GM18499 (cell line): ENCODE results near the gene LASP1NB.
"Not testable (repeated sequence)": the region's sequence is repeated elsewhere in the genome, so short reads cannot be mapped to it uniquely, and the experiment has no call there.

ENCODE experiments used
- ATAC-seq: cut with Tn5 transposase; IDR thresholded peaks from one replicate; pipeline ENCODE4 v1.9.1; 2021; ENCODE audit warnings: moderate number of reproducible peaks; ENCODE audit not compliant: insufficient read depth, unreplicated experiment

The LASP1NB gene

DNA sequence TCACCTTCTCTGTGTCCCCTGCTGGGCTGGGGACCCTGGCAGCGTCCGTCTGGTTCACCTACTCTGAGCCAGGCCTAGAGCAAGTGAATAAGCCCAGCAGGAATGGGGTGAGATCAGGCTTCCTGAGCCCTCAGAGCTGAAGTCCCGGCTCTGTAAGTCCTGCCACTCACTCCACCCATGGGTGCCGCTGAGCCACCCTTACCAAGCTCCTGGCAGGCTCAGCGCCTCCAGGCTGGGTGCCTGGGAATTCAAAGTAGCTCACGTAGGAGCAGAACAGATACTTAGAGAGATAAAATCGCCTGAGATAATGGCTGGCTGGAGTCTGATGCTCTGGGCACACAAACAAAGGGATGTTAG is 9.8 kb upstream of the LASP1NB start:
- no peak for ATAC-seq

DNA sequence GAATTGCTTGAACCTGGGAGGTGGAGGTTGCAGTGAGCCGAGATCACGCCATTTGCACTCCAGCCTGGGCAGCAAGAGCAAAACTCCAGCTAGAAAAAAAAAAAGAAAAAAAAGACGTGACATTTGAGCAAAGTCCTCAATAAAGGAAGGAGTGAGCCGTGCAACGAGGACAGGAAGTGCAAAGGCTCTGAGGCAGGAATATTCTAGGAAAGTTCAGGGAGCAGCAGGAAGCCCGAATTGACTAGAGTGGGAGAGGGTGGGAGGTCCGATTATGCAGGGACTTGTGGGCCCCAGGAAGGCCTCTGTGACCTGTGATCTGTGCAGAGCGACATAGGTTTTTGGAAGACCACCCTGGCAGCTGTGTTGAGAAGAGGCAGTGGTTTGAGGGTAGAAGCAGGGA is 8.6 kb upstream of the LASP1NB start:
- ATAC-seq, result no peak

DNA sequence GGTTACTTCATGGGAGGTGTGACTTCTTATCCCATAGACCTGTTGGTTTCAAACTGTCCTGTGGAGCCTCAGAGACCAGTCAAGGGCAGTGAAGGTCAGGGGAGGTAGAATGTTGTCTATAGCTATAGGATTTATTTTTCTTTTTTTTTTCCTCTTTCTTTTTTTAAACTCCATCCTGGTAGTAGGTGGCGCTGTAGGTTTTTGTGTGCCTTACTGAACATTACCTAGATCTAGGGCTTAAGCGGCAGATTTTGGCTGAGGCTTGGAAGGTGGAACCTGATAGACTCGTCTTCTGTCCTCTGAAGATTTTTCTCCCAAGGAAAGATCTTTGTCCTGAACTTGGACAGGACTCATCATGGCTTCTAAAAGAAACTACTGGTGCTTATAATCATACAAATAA is 8.2 kb upstream of the LASP1NB start:
- no peak for ATAC-seq

DNA sequence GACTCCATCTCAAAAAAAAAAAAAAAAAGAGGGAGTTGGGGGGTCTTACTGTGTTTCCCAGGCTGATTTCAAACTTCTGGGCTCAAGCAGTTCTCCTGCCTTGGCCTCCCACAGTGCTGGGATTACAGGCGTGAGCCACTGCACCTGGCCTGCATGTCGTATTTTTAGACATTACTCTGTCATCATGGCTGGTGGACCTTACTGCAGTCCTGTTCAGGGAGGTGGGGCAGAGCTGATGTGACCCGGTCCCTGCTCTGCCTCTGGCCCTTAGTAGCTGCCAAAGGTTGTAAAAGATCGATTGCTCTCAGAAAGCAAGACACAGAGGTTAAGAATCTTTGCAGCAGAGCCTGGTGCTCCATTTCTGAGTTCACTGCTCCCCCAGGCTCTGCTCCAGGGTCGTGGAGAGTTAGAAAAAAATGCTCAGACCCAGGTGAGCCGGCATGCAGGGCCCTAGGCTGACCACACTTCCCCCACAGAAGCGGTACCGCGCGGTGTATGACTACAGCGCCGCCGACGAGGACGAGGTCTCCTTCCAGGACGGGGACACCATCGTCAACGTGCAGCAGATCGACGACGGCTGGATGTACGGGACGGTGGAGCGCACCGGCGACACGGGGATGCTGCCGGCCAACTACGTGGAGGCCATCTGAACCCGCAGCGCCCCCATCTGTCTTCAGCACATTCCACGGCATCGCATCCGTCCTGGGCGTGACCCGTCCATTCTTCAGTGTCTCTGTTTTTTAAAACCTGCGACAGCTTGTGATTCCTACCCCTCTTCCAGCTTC is 7.1 kb upstream of the LASP1NB start:
- no peak for ATAC-seq

DNA sequence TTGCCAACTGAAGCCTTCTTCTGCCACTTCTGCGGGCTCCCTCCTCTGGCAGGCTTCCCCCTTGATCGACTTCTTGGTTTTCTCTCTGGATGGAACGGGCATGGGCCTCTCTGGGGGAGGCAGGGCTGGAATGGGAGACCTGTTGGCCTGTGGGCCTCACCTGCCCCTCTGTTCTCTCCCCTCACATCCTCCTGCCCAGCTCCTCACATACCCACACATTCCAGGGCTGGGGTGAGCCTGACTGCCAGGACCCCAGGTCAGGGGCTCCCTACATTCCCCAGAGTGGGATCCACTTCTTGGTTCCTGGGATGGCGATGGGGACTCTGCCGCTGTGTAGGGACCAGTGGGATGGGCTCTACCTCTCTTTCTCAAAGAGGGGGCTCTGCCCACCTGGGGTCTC is 6.5 kb upstream of the LASP1NB start:
- no peak for ATAC-seq

DNA sequence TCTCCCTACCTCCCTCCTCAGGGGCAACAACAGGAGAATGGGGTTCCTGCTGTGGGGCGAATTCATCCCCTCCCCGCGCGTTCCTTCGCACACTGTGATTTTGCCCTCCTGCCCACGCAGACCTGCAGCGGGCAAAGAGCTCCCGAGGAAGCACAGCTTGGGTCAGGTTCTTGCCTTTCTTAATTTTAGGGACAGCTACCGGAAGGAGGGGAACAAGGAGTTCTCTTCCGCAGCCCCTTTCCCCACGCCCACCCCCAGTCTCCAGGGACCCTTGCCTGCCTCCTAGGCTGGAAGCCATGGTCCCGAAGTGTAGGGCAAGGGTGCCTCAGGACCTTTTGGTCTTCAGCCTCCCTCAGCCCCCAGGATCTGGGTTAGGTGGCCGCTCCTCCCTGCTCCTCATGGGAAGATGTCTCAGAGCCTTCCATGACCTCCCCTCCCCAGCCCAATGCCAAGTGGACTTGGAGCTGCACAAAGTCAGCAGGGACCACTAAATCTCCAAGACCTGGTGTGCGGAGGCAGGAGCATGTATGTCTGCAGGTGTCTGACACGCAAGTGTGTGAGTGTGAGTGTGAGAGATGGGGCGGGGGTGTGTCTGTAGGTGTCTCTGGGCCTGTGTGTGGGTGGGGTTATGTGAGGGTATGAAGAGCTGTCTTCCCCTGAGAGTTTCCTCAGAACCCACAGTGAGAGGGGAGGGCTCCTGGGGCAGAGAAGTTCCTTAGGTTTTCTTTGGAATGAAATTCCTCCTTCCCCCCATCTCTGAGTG is 5.9 kb upstream of the LASP1NB start:
- ATAC-seq, result no peak

DNA sequence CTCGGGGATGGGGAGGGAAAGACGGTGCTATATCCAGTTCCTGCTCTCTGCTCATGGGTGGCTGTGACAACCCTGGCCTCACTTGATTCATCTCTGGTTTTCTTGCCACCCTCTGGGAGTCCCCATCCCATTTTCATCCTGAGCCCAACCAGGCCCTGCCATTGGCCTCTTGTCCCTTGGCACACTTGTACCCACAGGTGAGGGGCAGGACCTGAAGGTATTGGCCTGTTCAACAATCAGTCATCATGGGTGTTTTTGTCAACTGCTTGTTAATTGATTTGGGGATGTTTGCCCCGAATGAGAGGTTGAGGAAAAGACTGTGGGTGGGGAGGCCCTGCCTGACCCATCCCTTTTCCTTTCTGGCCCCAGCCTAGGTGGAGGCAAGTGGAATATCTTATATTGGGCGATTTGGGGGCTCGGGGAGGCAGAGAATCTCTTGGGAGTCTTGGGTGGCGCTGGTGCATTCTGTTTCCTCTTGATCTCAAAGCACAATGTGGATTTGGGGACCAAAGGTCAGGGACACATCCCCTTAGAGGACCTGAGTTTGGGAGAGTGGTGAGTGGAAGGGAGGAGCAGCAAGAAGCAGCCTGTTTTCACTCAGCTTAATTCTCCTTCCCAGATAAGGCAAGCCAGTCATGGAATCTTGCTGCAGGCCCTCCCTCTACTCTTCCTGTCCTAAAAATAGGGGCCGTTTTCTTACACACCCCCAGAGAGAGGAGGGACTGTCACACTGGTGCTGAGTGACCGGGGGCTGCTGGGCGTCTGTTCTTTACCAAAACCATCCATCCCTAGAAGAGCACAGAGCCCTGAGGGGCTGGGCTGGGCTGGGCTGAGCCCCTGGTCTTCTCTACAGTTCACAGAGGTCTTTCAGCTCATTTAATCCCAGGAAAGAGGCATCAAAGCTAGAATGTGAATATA is 4.8 kb upstream of the LASP1NB start:
- no peak for ATAC-seq

DNA sequence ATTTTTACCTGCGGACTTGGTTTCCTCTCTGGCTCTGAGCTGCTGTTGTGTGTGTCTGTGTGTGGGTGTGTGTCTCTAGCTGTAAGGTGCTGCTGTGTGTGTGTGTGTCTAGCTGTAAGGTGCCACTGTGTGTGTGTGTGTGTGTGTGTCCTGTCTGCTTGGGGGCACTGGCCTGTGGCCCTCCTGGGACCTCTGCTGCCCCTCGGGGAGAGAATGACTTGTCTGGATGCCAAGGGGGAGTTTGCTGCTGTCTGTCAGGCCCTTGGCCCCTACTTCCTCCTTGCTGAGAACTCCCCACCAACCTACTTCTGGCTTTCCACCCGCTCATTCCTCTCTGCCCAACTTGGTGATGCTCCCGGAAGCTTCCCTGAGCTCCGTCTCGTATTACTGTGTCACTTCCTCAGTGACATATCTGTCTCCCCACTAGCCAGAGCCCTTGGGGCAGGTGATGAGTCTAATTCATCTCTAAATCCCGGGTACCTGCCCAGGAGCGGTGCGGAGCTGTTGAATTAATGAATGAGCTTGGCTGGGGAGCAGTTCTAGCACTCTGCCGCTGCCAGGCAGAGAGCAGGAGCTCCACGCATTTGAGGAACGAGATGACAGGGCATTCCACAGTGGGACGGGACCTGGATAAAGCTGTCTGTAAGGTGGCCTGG is 3.5 kb upstream of the LASP1NB start:
- ATAC-seq, result no peak

DNA sequence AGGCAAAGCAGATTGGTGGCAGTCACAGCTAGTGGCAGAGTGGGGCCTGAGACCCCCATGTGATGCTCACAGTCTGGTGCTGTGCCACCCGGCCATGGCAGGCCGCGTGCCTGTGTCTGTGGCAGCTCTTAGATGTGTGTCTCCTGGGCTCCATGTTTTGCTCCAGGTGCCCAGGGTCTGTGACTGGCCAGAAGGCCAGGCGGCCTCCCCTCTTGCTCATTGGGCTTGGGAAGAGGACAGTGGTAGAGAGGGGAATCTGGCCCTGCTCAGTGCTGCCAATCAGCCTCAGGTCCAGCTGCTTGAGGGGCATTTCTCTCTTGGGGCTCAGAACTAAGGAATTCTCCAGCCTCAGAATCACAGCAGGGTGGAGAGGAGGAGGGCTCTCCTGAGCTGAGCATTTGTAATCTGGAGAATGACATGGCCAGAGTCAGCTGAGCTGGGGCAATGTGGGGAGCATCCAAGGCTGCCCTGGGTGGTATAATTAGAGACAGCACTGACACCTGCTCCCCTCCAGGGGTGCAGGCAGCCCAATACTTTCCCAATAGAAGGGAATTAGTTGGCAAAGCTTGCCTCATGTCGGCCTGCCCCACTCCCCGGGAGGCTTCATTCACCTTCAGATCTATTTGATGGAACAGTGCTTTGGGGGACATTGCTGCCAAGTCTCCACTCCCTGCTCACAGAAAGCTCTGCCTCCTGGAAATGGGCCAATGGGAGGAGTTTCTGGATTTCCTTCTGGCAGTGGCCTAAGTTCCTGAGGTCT is 2.7 kb upstream of the LASP1NB start:
- ATAC-seq, result no peak

DNA sequence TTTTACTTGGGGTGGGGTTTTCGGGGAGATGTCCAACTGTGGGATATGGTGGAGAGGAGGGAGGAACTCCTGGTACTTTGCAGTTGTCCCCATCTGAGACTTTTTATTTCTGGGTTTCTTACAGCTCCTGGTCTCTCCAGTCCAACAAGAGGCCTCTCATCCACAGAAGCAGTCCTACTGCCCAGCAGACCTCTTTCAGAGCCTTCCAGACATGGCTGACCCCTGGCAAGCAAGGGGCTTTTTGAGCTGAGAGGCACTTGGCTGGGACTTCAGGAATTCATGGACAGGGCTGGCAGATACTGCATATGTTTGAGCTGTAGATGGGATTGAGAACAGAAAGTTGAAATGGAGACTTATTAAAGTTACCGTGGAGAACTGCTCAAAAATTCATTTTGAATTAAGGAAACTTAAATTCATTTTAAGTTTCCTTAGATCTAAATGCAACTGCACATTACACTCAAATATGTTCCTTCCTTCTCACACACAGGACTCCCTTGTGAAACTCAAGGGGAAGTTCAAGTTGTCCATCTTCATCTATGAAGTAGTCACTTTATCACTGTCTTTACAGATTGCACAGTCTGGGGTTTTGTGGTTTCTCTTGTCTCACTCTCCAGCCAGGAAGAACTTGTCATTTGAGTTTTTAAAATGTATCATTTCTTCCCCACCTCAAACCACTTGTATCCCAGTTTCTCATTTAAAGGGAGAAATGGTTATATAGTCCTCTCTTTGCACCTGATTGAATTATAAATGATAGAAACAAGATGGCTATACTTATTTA is 1.1 kb downstream of the LASP1NB start:
- ATAC-seq, result no peak

DNA sequence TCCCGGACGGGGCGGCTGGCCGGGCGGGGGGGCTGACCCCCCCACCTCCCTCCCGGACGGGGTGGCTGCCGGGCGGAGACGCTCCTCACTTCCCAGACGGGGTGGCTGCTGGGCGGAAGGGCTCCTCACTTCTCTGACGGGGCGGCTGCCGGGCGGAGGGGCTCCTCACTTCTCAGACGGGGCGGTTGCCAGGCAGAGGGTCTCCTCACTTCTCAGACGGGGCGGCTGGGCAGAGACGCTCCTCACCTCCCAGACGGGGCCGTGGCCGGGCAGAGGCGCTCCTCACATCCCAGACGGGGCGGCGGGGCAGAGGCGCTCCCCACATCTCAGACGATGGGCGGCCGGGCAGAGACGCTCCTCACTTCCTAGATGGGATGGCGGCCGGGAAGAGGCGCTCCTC is 5.4 kb downstream of the LASP1NB start:
- ATAC-seq, result not testable (repeated sequence)

DNA sequence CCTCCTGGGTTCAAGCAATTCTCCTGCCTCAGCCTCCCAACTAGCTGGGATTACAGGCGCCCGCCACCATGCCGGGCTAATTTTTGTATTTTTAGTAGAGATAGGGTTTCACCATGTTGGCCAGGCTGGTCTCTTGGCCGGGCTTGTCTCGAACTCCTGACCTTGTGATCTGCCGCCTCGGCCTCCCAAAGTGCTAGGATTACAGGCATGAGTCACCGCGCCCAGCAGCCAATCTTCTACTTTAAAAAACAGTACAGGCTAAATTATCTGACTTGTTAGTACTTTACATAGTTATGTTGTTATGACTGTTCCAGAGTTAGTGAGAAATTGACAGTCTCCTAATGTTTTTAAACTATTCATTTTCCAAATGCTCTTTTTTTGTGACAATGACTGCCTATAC is 8.5 kb downstream of the LASP1NB start:
- ATAC-seq, result not testable (repeated sequence)

DNA sequence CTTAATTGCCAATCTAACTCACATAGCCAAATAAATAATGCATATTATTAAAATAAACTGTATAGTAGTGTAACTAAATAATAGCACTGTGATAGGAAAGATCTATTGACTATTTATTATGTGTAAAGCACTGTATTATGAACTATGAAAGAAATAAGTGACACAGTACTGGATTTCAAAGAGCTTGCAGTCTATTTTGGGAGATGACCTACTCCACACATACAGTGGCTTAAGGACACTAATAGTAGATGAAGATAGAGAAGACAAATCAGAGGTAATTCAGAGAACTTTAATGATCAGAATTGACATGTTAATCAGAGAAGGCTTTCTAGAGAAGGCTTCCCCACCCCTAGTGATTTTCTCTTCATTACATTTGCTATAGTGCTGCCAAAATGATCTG is 14.6 kb downstream of the LASP1NB start:
- ATAC-seq, result no peak

DNA sequence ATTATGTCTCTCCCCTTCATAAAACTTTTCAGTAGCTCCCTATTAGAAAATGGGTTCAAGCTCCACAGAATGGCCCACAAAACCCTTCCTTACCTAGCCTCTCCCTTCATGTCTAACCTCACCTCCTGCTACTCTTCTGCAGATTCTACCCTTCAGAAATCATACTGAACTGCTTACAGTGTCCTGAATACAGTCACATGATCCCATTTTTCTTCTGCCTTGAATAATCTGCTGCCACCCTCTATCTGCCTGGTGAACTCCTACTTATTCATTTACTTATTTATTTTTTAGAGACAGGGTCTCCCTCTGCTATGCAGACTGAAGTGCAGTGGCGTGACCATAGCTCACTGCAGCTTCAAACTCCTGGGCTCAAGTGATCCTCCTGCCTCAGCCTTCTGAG is 15.0 kb downstream of the LASP1NB start:
- no peak for ATAC-seq

DNA sequence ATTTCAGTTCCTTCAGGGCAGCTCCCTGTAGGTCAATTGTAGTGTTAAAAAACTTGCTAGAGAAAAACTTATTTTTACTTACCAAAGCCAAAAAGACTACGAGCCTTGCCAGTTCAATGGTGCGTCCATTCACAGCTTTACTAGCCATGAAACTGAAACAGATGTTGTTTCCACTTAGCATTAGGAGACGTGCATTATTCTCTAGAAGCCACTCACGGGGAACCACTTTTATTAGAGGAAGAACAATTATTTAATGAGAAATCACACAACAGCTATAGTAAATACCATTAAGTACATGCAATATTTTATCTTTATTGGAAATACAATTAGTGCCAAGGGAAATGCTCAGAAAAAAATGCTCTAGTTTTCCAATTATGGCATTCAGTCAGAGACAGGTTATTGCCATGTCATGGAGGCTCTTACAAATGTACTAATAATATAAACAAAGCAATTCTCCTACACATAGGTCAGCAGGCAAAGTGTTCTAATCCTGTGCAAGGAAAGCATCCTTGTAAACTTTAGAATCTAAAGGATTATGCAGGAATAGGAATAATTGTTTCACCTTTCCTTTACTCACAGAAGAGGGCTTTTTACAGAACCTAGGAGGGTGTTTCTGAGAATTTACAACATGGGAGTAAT is 17.4 kb downstream of the LASP1NB start:
- ATAC-seq, result no peak

DNA sequence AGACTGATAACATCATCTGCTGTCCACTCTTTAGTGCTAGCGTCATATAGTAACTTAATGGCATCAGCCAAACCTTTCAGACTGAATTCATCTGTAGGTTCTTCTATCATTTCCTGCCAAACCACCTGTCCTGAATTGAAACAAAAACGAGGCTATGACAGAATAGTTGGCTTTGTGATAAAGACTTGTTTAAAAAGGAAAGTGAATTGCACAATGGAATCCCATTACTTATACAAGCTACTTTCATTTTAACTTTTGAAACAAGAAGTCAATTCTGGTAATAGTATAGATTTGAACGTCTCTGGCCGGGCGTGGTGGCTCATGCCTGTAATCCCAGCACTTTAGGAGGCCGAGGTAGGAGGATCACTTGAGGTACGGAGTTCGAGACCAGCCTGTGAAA is 18.2 kb downstream of the LASP1NB start:
- no peak for ATAC-seq

DNA sequence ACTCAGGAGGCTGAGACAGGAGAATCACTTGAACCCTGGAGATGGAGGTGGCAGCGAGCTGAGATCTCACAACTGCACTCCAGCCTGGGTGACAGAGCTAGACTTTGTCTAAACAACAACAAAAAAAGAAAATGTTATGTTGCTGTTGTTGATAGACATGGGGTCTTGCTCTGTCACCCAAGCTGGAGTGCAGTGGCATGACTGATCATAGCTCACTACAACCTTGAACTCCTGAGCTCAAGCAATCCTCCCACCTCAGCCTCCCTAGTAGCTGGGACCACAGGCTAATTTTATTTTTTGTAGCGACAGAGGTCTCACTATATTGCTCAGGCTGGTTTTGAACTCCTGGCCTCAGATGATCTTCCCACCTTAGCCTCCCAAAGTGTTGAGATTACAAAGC is 21.8 kb downstream of the LASP1NB start:
- ATAC-seq, result no peak

DNA sequence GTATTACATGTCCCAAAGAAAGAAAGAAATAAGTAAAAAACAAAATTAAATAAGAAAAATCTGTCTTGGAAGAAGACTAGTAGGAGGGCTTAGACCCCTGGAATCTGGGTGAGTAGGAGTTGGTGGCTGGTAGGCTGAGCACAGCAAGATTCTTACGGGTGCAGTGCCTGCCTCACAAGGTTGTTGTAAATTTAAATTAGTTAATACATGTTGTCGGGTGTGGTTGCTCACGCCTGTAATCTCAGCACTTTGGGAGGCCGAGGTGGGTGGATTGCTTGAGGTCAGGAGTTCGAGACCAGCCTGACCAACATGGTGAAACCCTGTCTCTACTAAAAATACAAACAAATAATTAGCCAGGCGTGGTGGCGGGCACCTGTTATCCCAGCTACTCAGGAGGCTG is 28.4 kb downstream of the LASP1NB start:
- not testable (repeated sequence) for ATAC-seq
